MM.1S (cell line): ENCODE results near the gene FAM47B.

Experiments used
- EZH2 ChIP-seq: fragments of 300-600 bp; sonication (generic); optimal IDR thresholded peaks from 2 replicates; pipeline ENCODE3; 2017; ENCODE audit warnings: low read depth, mild to moderate bottlenecking, antibody characterized with exemption, low read length, mixed read lengths
- TF ChIP-seq, protein P1 (sequence below): fragments of 300-600 bp; sonication (generic); IDR thresholded peaks from 2 replicates; pipeline ENCODE4 v1.5.1; 2016; ENCODE audit warnings: antibody characterized with exemption, low read length, mixed read lengths

DNA sequence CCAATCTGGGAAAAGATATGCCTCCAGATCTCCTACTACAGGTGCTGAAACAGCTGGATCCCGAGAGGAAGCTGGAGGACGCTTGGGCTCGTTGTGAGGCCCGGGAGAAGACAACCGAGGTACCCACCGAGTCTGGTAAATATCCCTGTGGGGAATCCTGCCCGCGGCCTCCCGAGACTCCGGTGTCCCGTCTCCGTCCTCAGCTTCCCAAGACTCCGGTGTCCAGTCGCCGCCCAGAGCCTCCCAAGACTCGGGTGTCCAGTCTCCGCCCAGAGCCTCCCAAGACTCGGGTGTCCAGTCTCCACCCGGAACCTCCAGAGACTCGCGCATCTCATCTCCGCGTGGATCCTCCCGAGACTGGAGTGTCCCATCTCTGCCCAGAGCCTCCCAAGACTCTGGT is 639 bp downstream of the FAM47B start:
- TF ChIP-seq EZH2: no peak
- TF ChIP-seq, protein P1, sequence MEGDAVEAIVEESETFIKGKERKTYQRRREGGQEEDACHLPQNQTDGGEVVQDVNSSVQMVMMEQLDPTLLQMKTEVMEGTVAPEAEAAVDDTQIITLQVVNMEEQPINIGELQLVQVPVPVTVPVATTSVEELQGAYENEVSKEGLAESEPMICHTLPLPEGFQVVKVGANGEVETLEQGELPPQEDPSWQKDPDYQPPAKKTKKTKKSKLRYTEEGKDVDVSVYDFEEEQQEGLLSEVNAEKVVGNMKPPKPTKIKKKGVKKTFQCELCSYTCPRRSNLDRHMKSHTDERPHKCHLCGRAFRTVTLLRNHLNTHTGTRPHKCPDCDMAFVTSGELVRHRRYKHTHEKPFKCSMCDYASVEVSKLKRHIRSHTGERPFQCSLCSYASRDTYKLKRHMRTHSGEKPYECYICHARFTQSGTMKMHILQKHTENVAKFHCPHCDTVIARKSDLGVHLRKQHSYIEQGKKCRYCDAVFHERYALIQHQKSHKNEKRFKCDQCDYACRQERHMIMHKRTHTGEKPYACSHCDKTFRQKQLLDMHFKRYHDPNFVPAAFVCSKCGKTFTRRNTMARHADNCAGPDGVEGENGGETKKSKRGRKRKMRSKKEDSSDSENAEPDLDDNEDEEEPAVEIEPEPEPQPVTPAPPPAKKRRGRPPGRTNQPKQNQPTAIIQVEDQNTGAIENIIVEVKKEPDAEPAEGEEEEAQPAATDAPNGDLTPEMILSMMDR: no peak
